H9 (cell line): ENCODE measurements around the gene ZNF521. TPM values are rescaled to one million over a fixed set of nuclear protein-coding genes. Genes with fewer than 3 reads are reported as not detected.

ENCODE experiments used
- DNase-seq: peaks from one replicate; pipeline ENCODE4 v3.0.0-alpha.2; 2017
- H2AFZ ChIP-seq: one replicate; pipeline ENCODE4 v1.6.1; 2013; ENCODE audit warnings: mild to moderate bottlenecking, low read length, control low read depth, moderate library complexity
- H2AK5ac ChIP-seq: 2 replicates; pipeline ENCODE4 v1.6.1; 2013; ENCODE audit warnings: low read length, control low read depth, mixed read lengths; ENCODE audit not compliant: insufficient read length
- H2BK120ac ChIP-seq: one replicate; pipeline ENCODE4 v1.6.1; 2013; ENCODE audit warnings: low read depth, mild to moderate bottlenecking, low read length, control low read depth, inconsistent platforms; ENCODE audit not compliant: poor library complexity, severe bottlenecking
- H2BK12ac ChIP-seq: 2 replicates; pipeline ENCODE4 v1.6.1; 2013; ENCODE audit warnings: low read length, control low read depth, mixed read lengths, low read depth; ENCODE audit not compliant: insufficient read length
- H2BK15ac ChIP-seq: 2 replicates; pipeline ENCODE4 v1.6.1; 2013; ENCODE audit warnings: low read depth, low read length, control low read depth
- H2BK20ac ChIP-seq: one replicate; pipeline ENCODE4 v1.6.1; 2013; ENCODE audit warnings: low read depth, mild to moderate bottlenecking, low read length, control low read depth, inconsistent platforms; ENCODE audit not compliant: poor library complexity, severe bottlenecking
- H2BK5ac ChIP-seq: 2 replicates; pipeline ENCODE4 v1.6.1; 2013; ENCODE audit warnings: low read length, control low read depth, mixed read lengths; ENCODE audit not compliant: insufficient read length
- H3K14ac ChIP-seq: 2 replicates; pipeline ENCODE4 v1.6.1; 2013; ENCODE audit warnings: low read length, control low read depth; ENCODE audit not compliant: insufficient read depth
- H3K18ac ChIP-seq: 2 replicates; pipeline ENCODE4 v1.6.1; 2013; ENCODE audit warnings: low read depth, mild to moderate bottlenecking, mixed read lengths, low read length, control low read depth; ENCODE audit not compliant: insufficient read length
- H3K23ac ChIP-seq: 2 replicates; pipeline ENCODE4 v1.6.1; 2013; ENCODE audit warnings: low read length, control low read depth, mixed read lengths, low read depth; ENCODE audit not compliant: insufficient read length
- H3K23me2 ChIP-seq: 2 replicates; pipeline ENCODE4 v1.6.1; 2013; ENCODE audit warnings: low read depth, mild to moderate bottlenecking, mixed read lengths, low read length, control low read depth; ENCODE audit not compliant: insufficient read length, poor library complexity, severe bottlenecking
- H3K27ac ChIP-seq: 2 replicates; pipeline ENCODE4 v1.5.1; 2013; ENCODE audit warnings: low read length, control low read depth, mixed read lengths, low read depth; ENCODE audit not compliant: insufficient read length
- H3K27me3 ChIP-seq: 2 replicates; pipeline ENCODE4 v1.6.1; 2013; ENCODE audit warnings: low read length, control low read depth, inconsistent platforms; ENCODE audit not compliant: insufficient read depth
- H3K4ac ChIP-seq: 2 replicates; pipeline ENCODE4 v1.6.1; 2013; ENCODE audit warnings: low read depth, mild to moderate bottlenecking, control low read depth, inconsistent platforms, low read length, moderate library complexity
- H3K4me1 ChIP-seq: 2 replicates; pipeline ENCODE4 v1.6.1; 2013; ENCODE audit warnings: low read length, control low read depth, inconsistent platforms; ENCODE audit not compliant: insufficient read depth
- H3K4me2 ChIP-seq: 2 replicates; pipeline ENCODE4 v1.6.1; 2013; ENCODE audit warnings: low read length, control low read depth, mixed read lengths; ENCODE audit not compliant: insufficient read length, insufficient read depth
- H3K56ac ChIP-seq: 2 replicates; pipeline ENCODE4 v1.6.1; 2013; ENCODE audit warnings: low read depth, mild to moderate bottlenecking, mixed read lengths, low read length, control low read depth; ENCODE audit not compliant: insufficient read length
- H3K79me1 ChIP-seq: 2 replicates; pipeline ENCODE4 v1.6.1; 2013; ENCODE audit warnings: low read depth, mild to moderate bottlenecking, moderate library complexity, low read length, control low read depth, inconsistent platforms; ENCODE audit not compliant: insufficient read depth, poor library complexity, severe bottlenecking
- H3K79me2 ChIP-seq: 2 replicates; pipeline ENCODE4 v1.6.1; 2013; ENCODE audit warnings: low read length, control low read depth, inconsistent platforms; ENCODE audit not compliant: insufficient read depth
- H3K9ac ChIP-seq: 2 replicates; pipeline ENCODE4 v1.6.1; 2013; ENCODE audit warnings: low read length, control low read depth, mixed read lengths; ENCODE audit not compliant: insufficient read length; ENCODE audit errors: extremely low read depth
- H3K9me3 ChIP-seq: one replicate; pipeline ENCODE4 v1.6.1; 2013; ENCODE audit warnings: low read depth, low read length, inconsistent platforms; ENCODE audit not compliant: control insufficient read depth
- H3T11ph ChIP-seq: one replicate; pipeline ENCODE4 v1.6.1; 2013; ENCODE audit warnings: mild to moderate bottlenecking, low read length, control low read depth, inconsistent platforms
- H4K20me1 ChIP-seq: one replicate; pipeline ENCODE4 v1.6.1; 2013; ENCODE audit not compliant: control insufficient read depth, insufficient read length, insufficient read depth
- H4K5ac ChIP-seq: 2 replicates; pipeline ENCODE4 v1.6.1; 2013; ENCODE audit warnings: low read depth, mild to moderate bottlenecking, mixed read lengths, low read length, control low read depth; ENCODE audit not compliant: insufficient read length
- H4K8ac ChIP-seq: replicated peaks from 2 replicates; pipeline ENCODE4 v1.6.1; 2013; ENCODE audit warnings: low read length, control low read depth, mixed read lengths, low read depth; ENCODE audit not compliant: insufficient read length
- H4K91ac ChIP-seq: 2 replicates; pipeline ENCODE4 v1.6.1; 2013; ENCODE audit warnings: low read depth, mild to moderate bottlenecking, moderate library complexity, mixed read lengths, low read length, control low read depth; ENCODE audit not compliant: insufficient read length
- H3K27ac Mint-ChIP-seq, 3 experiments: 2 replicates in 2 of 3; 3 replicates in 1 of 3; pipeline ENCODE4 v1.8.0; 2020 to 2021; ENCODE audit warnings: mixed read lengths in 3 of 3, mild to moderate bottlenecking in 1 of 3, moderate library complexity in 1 of 3
- H3K27me3 Mint-ChIP-seq: 2 replicates; pipeline ENCODE4 v1.8.0; 2021; ENCODE audit warnings: low read depth, mild to moderate bottlenecking, moderate library complexity, mixed read lengths
- H3K36me3 Mint-ChIP-seq, 3 experiments: 2 replicates in 2 of 3; 3 replicates in 1 of 3; pipeline ENCODE4 v1.8.0; 2020 to 2021; ENCODE audit warnings: low read depth in 3 of 3, mixed read lengths in 3 of 3; ENCODE audit not compliant: insufficient read depth in 1 of 3
- H3K4me1 Mint-ChIP-seq, 2 experiments: 2 replicates each; pipeline ENCODE4 v1.8.0; 2020; ENCODE audit warnings: mixed read lengths in 2 of 2
- H3K4me3 Mint-ChIP-seq, 2 experiments: 2 replicates in 1 of 2; 3 replicates in 1 of 2; pipeline ENCODE4 v1.8.0; 2020 to 2021; ENCODE audit warnings: mild to moderate bottlenecking in 2 of 2, mixed read lengths in 2 of 2, moderate library complexity in 1 of 2
- H3K9me3 Mint-ChIP-seq, 2 experiments: 2 replicates in 1 of 2; 3 replicates in 1 of 2; pipeline ENCODE4 v1.8.0; 2020; ENCODE audit warnings: mild to moderate bottlenecking in 2 of 2, mixed read lengths in 2 of 2, moderate library complexity in 1 of 2
- WGBS: extraction: QIAGEN DNeasy Blood & Tissue Kit; methylation state at CpG from one replicate; pipeline ENCODE4 v1.1.7; 2013; ENCODE audit warnings: missing lambda C conversion rate, low lambda C conversion rate, mixed read lengths; ENCODE audit not compliant: insufficient read length; ENCODE audit errors: extremely low coverage; 5-methylcytosine and 5-hydroxymethylcytosine counted together
- total RNA-seq: library from RNA; stranded (reverse); gene quantifications from 2 replicates; pipeline ENCODE4 v1.2.1, GENCODE V29; 2021
- TF ChIP-seq, protein P1 (sequence below): fragments of 200-600 bp; sonication (generic); conservative IDR thresholded peaks from 3 replicates; pipeline ENCODE4 v1.8.0; 2021; ENCODE audit warnings: antibody characterized with exemption, mild to moderate bottlenecking

ZNF521 gene
- total RNA-seq, 1 experiment from 2014 or later: 3.3 TPM

DNA sequence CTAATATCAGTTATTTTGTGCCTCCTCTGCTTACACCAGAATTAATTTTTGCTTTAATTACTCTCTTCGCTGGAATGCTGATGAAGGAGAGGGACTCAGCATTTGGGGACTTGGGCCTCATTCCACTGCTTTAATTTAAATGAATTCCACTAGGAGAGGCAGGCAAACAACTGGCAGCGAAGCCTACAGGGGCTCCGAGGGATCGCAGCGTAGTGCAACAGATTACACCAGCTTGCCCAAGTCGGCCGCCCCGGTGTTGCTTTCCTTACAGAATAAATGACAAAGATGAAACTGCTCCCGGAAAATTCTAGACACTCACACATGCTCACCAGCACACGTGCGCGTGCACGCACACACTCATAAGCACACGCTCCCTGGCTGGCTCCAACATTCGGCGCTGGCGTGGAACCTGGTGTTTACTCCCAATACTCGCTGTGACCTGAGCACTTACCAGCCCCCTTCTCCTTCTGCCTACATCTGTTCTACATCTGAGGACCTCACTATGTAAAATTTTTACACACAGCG is 175.4 kb downstream of the ZNF521 start:
- Histone ChIP-seq H3K79me1 (no peaks in the 10 kb centered on the region), H2AFZ (no peak overlapping the region), H4K8ac (no peak overlapping the region), H4K5ac (no peak overlapping the region), H3K18ac (no peak overlapping the region), H3K14ac (no peak overlapping the region), H2BK5ac (no peak overlapping the region), H2BK20ac (no peak overlapping the region), H2BK120ac (no peak overlapping the region), H2BK15ac (no peak overlapping the region), H3K9ac (no peak overlapping the region), H3K9me3 (no peaks in the 10 kb centered on the region), H3K4ac (no peak overlapping the region), H3K23me2 (no peaks in the 10 kb centered on the region), H2AK5ac (no peak overlapping the region), H4K91ac (no peak overlapping the region), H3T11ph (no peak overlapping the region), H4K20me1 (no peaks in the 10 kb centered on the region), H3K4me1 (peaks cover 2% of the 10 kb centered on the region; the same call in 1 of the 2 replicates), H3K56ac (no peak overlapping the region), H3K4me2 (no peak overlapping the region), H3K27ac (no peak overlapping the region), H3K79me2 (no peaks in the 10 kb centered on the region), H3K27me3 (no peaks in the 10 kb centered on the region), H3K23ac (no peak overlapping the region), H2BK12ac (no peak overlapping the region)
- Mint-ChIP-seq H3K4me3 (no peak overlapping the region), H3K27me3 (no peaks in the 10 kb centered on the region), H3K4me1 (peaks cover 19 to 39% of the 10 kb centered on the region in 2 experiments), H3K9me3 (no peaks in the 10 kb centered on the region), H3K27ac (peak overlapping the region in 1 of 3 experiments; percentile 49; a peak in 1 of 7 replicates), H3K36me3 (no peaks in the 10 kb centered on the region)
- peak; percentile 32 for DNase-seq
- no CpG with 5 or more reads among the region's 19 CpGs for WGBS
- TF ChIP-seq, protein P1, sequence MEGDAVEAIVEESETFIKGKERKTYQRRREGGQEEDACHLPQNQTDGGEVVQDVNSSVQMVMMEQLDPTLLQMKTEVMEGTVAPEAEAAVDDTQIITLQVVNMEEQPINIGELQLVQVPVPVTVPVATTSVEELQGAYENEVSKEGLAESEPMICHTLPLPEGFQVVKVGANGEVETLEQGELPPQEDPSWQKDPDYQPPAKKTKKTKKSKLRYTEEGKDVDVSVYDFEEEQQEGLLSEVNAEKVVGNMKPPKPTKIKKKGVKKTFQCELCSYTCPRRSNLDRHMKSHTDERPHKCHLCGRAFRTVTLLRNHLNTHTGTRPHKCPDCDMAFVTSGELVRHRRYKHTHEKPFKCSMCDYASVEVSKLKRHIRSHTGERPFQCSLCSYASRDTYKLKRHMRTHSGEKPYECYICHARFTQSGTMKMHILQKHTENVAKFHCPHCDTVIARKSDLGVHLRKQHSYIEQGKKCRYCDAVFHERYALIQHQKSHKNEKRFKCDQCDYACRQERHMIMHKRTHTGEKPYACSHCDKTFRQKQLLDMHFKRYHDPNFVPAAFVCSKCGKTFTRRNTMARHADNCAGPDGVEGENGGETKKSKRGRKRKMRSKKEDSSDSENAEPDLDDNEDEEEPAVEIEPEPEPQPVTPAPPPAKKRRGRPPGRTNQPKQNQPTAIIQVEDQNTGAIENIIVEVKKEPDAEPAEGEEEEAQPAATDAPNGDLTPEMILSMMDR: peak; percentile 17; the same call in 1 of the 3 replicates
